Activated naive CD4-positive, alpha-beta T cell treated with anti-CD3 and anti-CD28 coated beads, Interleukin-2, amount 10 ng/mL, durations not matched to agents 7 days and 5 days (primary cell): Measurements from ENCODE around the gene SIT1.

Experiments
- CTCF ChIA-PET: fragments of 350-600 bp; sonication (Branson Sonifier 250); formaldehyde crosslinking; loops from one replicate; lab custom pipeline; 2021; ENCODE audit warnings: antibody characterized with exemption; lab: Charles Lee
- DNase-seq: peaks from one replicate; pipeline ENCODE4 v3.0.0-alpha.2; 2020
- H3K27ac Mint-ChIP-seq: one replicate; pipeline ENCODE4 v1.8.0; 2021; ENCODE audit warnings: mild to moderate bottlenecking, moderate library complexity, mixed read lengths
- H3K27me3 Mint-ChIP-seq: one replicate; pipeline ENCODE4 v1.8.0; 2021; ENCODE audit warnings: mild to moderate bottlenecking, mixed read lengths
- H3K36me3 Mint-ChIP-seq: one replicate; pipeline ENCODE4 v1.8.0; 2021; ENCODE audit warnings: mixed read lengths
- H3K4me1 Mint-ChIP-seq: one replicate; pipeline ENCODE4 v1.8.0; 2021; ENCODE audit warnings: mixed read lengths
- H3K4me3 Mint-ChIP-seq: one replicate; pipeline ENCODE4 v1.8.0; 2021; ENCODE audit warnings: mild to moderate bottlenecking, moderate library complexity, mixed read lengths
- H3K9me3 Mint-ChIP-seq: one replicate; pipeline ENCODE4 v1.8.0; 2021; ENCODE audit warnings: mixed read lengths

SIT1 gene

GRCh38 chr9:35611230-35611797 is 39.4 kb downstream of the SIT1 start:
- CTCF ChIA-PET, result interaction anchor here (0.7 to 6.2 kb wide), 22 partner anchors 9 to 203 kb away, joined by 3 to 41 read pairs (median 6); partner anchors contain the start of genes ARHGEF39, CCDC107, CREB3 and HINT2
- Mint-ChIP-seq H3K4me1 (peaks cover 25% of the 10 kb centered on the region), H3K27ac (no peak overlapping the region), H3K9me3 (no peaks in the 10 kb centered on the region), H3K27me3 (peaks cover 27% of the 10 kb centered on the region), H3K36me3 (peaks cover 21% of the 10 kb centered on the region), H3K4me3 (no peak overlapping the region)
- peak; percentile 70 for DNase-seq

GRCh38 chr9:35609820-35610163 is 40.9 kb downstream of the SIT1 start:
- no peak for DNase-seq
- Mint-ChIP-seq H3K4me1 (peaks cover 21% of the 10 kb centered on the region), H3K36me3 (peaks cover 22% of the 10 kb centered on the region), H3K27ac (no peak overlapping the region), H3K27me3 (peaks cover 16% of the 10 kb centered on the region), H3K4me3 (no peak overlapping the region), H3K9me3 (no peaks in the 10 kb centered on the region)
- CTCF ChIA-PET, result interaction anchor here (1.5 to 6.2 kb wide), 5 partner anchors 48 to 122 kb away, joined by 3 to 41 read pairs (median 12); partner anchors contain the start of genes ARHGEF39, CCDC107, CREB3 and RMRP

DNA sequence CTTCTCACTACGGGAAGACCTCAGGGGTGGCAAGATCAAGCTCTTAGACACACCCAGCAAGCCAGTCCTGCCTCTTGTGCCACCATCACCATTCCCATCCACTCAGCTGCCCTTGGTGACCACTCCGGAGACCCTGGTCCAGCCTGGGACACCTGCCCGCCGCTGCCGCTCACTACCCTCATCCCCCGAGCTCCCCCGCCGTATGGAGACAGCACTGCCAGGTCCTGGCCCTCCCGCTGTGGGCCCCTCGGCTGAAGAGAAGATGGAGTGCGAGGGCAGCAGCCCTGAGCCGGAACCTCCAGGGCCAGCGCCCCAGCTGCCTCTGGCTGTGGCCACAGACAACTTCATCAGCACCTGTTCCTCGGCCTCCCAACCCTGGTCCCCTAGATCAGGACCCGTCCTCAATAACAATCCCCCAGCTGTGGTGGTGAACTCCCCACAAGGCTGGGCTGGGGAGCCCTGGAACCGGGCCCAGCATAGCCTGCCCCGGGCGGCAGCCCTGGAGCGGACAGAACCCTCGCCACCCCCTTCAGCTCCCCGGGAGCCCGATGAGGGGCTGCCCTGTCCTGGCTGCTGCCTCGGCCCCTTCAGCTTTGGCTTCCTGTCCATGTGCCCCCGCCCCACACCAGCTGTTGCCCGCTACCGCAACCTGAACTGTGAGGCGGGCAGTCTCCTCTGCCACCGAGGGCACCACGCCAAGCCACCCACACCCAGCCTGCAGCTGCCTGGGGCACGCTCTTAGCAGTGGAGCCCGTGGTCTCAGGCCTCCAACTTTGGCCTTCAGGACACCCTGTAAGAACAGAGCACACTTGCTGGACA is 41.5 kb downstream of the SIT1 start:
- H3K27ac Mint-ChIP-seq, result no peak overlapping the region
- H3K27me3 Mint-ChIP-seq, result peaks cover 10% of the 10 kb centered on the region
- CTCF ChIA-PET, result interaction anchor here (0.6 to 6.2 kb wide), 4 partner anchors 49 to 91 kb away, joined by 3 to 41 read pairs (median 4); partner anchors contain the start of genes ARHGEF39, CCDC107 and RMRP
- peaks cover 25% of the 10 kb centered on the region for H3K4me1 Mint-ChIP-seq
- H3K9me3 Mint-ChIP-seq, result no peaks in the 10 kb centered on the region
- peaks cover 22% of the 10 kb centered on the region for H3K36me3 Mint-ChIP-seq
- no peak for DNase-seq
- no peak overlapping the region for H3K4me3 Mint-ChIP-seq

GRCh38 chr9:35608221-35608620 is 42.5 kb downstream of the SIT1 start:
- CTCF ChIA-PET, result interaction anchor here (0.6 to 6.2 kb wide), 4 partner anchors 9 to 92 kb away, joined by 3 to 41 read pairs (median 3); partner anchors contain the start of gene ARHGEF39
- Mint-ChIP-seq H3K4me1 (peaks cover 35% of the 10 kb centered on the region), H3K4me3 (no peak overlapping the region), H3K36me3 (peaks cover 22% of the 10 kb centered on the region), H3K27me3 (peaks cover 2% of the 10 kb centered on the region), H3K9me3 (no peaks in the 10 kb centered on the region), H3K27ac (no peak overlapping the region)
- no peak for DNase-seq

DNA sequence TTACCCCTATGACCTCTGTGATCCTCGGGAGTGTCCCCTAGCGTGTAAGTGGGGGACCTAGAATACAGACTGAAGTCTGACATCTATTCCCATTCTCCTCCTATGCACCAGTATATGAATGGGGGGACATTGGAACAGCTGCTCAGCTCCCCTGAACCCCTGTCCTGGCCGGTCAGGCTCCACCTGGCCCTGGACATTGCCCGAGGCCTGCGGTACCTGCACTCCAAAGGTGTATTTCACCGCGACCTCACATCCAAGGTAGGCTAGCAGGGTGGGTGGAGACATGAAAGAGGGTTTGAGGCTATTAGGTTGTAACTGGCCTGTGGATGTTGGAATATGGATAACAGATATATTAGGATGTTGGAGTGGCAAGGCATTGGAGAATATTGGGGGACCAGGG is 44.0 kb downstream of the SIT1 start:
- H3K27me3 Mint-ChIP-seq, result no peaks in the 10 kb centered on the region
- no peak for DNase-seq
- H3K4me1 Mint-ChIP-seq, result peaks cover 44% of the 10 kb centered on the region
- CTCF ChIA-PET, result no interaction called here
- peak overlapping the region; percentile 17 for H3K4me3 Mint-ChIP-seq
- no peaks in the 10 kb centered on the region for H3K9me3 Mint-ChIP-seq
- peaks cover 22% of the 10 kb centered on the region for H3K36me3 Mint-ChIP-seq
- no peak overlapping the region for H3K27ac Mint-ChIP-seq

GRCh38 chr9:35606138-35606504 is 44.6 kb downstream of the SIT1 start:
- peak overlapping the region; percentile 28 for H3K27ac Mint-ChIP-seq
- H3K9me3 Mint-ChIP-seq, result no peaks in the 10 kb centered on the region
- peaks cover 41% of the 10 kb centered on the region for H3K4me1 Mint-ChIP-seq

DNA sequence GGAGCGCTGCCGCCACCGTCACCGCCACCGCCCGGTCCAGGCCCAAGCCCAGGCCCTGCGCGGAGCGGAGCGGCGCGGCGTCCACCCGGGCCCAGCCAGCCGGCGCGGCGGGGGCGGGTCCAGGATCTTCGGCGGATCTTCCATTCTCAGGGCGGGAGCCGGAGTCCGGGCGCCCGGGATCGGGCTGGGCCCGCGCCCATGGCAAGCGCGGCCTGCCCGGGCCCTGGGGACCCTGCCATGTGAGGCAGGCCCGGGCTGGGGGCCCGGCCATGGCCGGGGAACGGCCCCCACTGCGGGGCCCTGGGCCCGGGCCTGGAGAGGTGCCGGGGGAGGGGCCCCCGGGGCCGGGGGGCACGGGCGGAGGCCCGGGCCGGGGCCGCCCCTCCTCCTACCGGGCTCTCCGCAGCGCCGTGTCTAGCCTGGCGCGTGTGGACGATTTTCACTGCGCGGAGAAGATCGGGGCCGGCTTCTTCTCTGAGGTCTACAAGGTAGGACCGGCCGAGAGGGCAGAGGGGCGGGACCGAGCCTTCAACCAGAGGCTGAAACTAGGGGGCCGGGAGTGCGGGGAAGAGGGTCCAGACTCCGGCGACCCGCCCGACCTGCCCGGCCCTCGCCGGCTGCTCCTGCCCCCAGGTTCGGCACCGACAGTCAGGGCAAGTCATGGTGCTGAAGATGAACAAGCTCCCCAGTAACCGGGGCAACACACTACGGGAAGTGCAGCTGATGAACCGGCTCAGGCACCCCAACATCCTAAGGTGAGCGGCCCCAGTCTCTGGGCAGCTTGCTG is 45.2 kb downstream of the SIT1 start:
- Mint-ChIP-seq H3K27ac (peak overlapping the region; percentile 58), H3K36me3 (peaks cover 21% of the 10 kb centered on the region), H3K27me3 (no peaks in the 10 kb centered on the region), H3K9me3 (no peaks in the 10 kb centered on the region), H3K4me1 (peaks cover 41% of the 10 kb centered on the region), H3K4me3 (peak overlapping the region; percentile 79)
- peak; percentile 69 for DNase-seq
- CTCF ChIA-PET, result interaction anchor here (0.6 to 2.6 kb wide), 2 partner anchors 9 to 90 kb away, joined by 4 to 11 read pairs; no protein-coding TSS in a partner anchor

More at GRCh38 chr9:35606138-35606504, 44.6 kb downstream of the SIT1 start:
- Mint-ChIP-seq H3K27me3 (no peaks in the 10 kb centered on the region), H3K4me3 (peak overlapping the region; percentile 79), H3K36me3 (peaks cover 22% of the 10 kb centered on the region)
- CTCF ChIA-PET, result no interaction called here
- DNase-seq, result no peak

DNA sequence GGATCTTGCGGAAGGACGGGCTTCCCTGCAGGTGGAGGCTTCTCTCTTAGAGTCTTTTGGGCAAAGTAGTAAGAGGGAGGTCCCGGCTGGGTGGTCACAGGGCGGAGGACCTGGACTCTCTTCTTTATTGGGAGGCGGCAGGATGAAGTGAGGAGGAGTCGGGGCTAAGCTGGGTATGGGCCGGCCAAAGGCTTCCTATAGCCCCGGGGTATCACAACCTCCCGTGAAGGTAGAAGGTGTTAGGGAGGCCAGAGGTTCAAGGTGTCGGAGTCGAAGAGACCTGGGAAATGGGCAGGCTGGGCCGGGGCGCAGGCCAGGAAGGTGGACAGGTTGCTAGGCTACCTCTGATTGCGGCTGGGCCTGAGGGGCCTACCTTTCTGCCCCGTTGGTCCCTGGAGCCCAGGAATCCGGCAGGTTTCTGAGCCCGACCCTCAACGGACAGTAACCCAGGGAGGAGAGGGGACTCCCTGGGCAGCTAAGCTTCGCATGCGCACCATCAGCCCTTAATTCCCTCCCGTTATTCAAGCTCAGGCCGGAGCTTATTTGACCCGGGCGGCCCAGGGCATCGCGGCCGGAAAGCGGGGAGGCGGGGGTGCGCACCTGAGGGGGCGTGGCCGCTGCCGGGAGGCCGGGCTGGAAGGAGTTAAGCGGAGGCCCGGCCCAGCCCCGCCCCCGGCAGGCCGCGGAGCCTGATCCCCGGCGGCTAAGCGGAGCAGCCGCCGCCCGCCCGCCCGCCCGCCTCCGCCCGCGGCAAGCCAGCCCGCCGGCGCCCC is 46.0 kb downstream of the SIT1 start, which contains the start of gene TESK1:
Gene TESK1, plus strand, starts transcription at position 685 of the 773 bp plus-strand sequence. CDS start 358 bp downstream, outside the sequence.
- H3K27ac Mint-ChIP-seq, result peak within 1 kb of the TSS; percentile 97
- H3K36me3 Mint-ChIP-seq, result peaks cover 19% of the 10 kb centered on the region
- H3K27me3 Mint-ChIP-seq, result no peaks in the 10 kb centered on the region
- CTCF ChIA-PET, result interaction anchor here (0.6 to 2.6 kb wide), 5 partner anchors 9 to 126 kb away, joined by 3 to 11 read pairs (median 4); no protein-coding TSS in a partner anchor
- peak within 1 kb of the TSS; percentile 89 for H3K4me3 Mint-ChIP-seq
- no peaks in the 10 kb centered on the region for H3K9me3 Mint-ChIP-seq
- peaks cover 41% of the 10 kb centered on the region for H3K4me1 Mint-ChIP-seq
- DNase-seq, result peak; percentile 88

GRCh38 chr9:35603986-35604577 is 46.6 kb downstream of the SIT1 start:
- peak; percentile 100 for DNase-seq

DNA sequence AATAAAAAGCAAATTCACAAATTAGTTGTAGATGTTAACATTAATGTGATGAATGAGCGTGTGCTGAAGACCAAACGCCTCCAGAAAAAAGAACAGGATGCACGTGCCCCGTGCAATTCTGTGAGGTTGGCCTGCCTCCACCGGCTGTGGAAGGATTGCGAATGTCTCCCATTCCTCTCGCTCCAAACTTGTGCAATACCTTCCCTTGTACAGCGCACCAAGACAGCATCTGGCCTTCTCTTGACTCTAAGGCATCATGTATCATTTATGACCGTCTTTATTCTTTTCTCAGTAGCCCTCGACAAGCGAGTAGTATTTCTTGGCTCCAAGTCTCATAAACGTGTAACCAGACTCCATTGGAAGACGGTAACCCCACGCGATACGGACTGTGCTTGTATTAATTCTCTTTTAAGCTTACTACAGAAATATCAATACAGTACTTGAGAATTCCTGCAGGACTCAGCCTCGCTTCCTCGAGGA is 47.2 kb downstream of the SIT1 start:
- CTCF ChIA-PET, result interaction anchor here (0.6 to 2.6 kb wide), 17 partner anchors 10 to 488 kb away, joined by 3 to 11 read pairs (median 4); partner anchors contain the start of genes ATOSB, CREB3, RUSC2 and SPAG8
- Mint-ChIP-seq H3K4me3 (peak overlapping the region; percentile 89), H3K9me3 (no peaks in the 10 kb centered on the region), H3K4me1 (peaks cover 41% of the 10 kb centered on the region), H3K27me3 (no peaks in the 10 kb centered on the region), H3K36me3 (peaks cover 16% of the 10 kb centered on the region), H3K27ac (peak overlapping the region; percentile 97)
- peak; percentile 34 for DNase-seq

More at GRCh38 chr9:35603986-35604577, 46.6 kb downstream of the SIT1 start:
- no peaks in the 10 kb centered on the region for H3K9me3 Mint-ChIP-seq
- peaks cover 19% of the 10 kb centered on the region for H3K36me3 Mint-ChIP-seq
- peak overlapping the region; percentile 97 for H3K27ac Mint-ChIP-seq
- CTCF ChIA-PET, result interaction anchor here (0.6 to 2.6 kb wide), 17 partner anchors 10 to 489 kb away, joined by 3 to 11 read pairs (median 4); partner anchors contain the start of genes ATOSB, CREB3, RUSC2 and SPAG8
- peaks cover 41% of the 10 kb centered on the region for H3K4me1 Mint-ChIP-seq
- no peaks in the 10 kb centered on the region for H3K27me3 Mint-ChIP-seq
- H3K4me3 Mint-ChIP-seq, result peak overlapping the region; percentile 89

DNA sequence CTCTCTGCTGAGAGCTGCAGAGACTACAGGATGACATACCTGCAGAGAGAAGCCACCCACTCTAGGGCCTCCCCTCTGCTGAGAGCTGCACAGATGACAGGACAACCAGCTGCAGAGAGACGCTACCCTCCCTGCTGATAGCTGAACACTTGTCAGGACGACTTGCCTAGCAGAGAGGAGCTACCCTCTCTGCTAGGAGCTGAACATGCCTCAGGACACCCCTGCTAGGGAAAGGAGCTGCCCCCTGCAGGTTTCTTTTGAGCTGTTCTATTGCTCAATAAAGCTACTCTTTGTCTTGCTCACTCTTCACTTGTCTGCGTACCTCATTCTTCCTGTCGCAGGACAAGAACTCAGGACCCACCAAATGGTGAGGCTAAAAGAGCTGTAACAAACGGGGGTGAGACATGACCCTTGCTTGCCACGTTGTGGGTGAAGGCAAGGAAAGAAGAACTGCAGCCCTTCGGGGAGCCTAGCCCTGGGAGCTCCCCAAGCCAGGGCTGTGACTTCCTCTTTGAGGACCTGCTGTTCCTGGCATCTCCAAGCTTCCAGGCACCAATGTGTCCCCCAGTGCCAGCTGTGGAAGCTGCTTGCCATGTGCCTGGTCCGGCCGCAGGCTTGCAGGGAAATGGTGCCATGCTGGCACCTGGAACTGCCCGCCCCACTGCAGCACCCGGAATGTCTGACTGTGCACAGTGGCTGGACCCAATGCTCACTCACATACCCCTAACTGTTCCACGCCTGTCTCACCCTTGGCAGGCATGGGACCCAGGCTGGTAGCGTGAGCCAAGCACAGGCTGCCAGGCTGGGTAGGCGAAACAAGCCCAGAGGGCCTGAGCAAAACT is 50.7 kb downstream of the SIT1 start:
- H3K27me3 Mint-ChIP-seq, result peaks cover 4% of the 10 kb centered on the region
- H3K4me1 Mint-ChIP-seq, result peaks cover 23% of the 10 kb centered on the region
- no peaks in the 10 kb centered on the region for H3K36me3 Mint-ChIP-seq
- no peak overlapping the region for H3K27ac Mint-ChIP-seq
- no peak for DNase-seq
- H3K9me3 Mint-ChIP-seq, result peaks cover 2% of the 10 kb centered on the region
- H3K4me3 Mint-ChIP-seq, result no peak overlapping the region
- CTCF ChIA-PET, result interaction anchor here (0.6 to 1.8 kb wide), 8 partner anchors 11 to 271 kb away, joined by 3 to 5 read pairs (median 4); partner anchors contain the start of genes ARHGEF39 and RUSC2
